ENCODE measurements around the gene GAS2L3. TPM values are rescaled to one million over a fixed set of nuclear protein-coding genes. Genes with fewer than 3 reads are reported as not detected.
"Not testable (repeated sequence)": the region's sequence is repeated elsewhere in the genome, so short reads cannot be mapped to it uniquely, and the experiment has no call there.

GAS2L3 gene
- total RNA-seq, 2 donors from 2014 or later, result 0.18 to 4.6 TPM

DNA sequence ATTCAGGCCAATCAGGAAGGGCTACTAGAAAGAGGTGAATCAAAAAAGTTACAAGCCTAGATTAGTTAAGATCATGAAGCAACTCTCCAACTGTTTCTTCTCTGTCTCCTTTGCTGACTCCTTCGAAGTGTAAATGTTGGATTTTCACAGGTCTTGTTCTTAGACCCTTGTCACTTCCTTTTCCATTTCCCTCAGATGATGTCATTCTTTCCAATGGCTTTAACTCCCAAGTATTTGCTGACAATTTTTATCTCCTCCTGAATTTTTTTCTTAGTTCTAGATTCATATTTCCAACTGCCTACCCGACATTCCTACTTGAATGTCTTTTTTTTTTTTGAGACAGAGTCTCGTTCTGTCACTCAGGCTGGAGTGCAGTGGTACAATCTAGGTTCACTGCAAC, 10.8 kb downstream of the GAS2L3 start:
- H3K4me1 ChIP-seq (replicated peaks), result no peaks in the 10 kb centered on the region
- H3K36me3 ChIP-seq, result no peaks in the 10 kb centered on the region
- H3K9me3 ChIP-seq, result no peaks in the 10 kb centered on the region
- TF ChIP-seq POLR2AphosphoS5 (IDR thresholded peaks at IDR 0.05) (no peak), POLR2A (IDR thresholded peaks at IDR 0.05) (no peak)
- TF ChIP-seq, protein P1, sequence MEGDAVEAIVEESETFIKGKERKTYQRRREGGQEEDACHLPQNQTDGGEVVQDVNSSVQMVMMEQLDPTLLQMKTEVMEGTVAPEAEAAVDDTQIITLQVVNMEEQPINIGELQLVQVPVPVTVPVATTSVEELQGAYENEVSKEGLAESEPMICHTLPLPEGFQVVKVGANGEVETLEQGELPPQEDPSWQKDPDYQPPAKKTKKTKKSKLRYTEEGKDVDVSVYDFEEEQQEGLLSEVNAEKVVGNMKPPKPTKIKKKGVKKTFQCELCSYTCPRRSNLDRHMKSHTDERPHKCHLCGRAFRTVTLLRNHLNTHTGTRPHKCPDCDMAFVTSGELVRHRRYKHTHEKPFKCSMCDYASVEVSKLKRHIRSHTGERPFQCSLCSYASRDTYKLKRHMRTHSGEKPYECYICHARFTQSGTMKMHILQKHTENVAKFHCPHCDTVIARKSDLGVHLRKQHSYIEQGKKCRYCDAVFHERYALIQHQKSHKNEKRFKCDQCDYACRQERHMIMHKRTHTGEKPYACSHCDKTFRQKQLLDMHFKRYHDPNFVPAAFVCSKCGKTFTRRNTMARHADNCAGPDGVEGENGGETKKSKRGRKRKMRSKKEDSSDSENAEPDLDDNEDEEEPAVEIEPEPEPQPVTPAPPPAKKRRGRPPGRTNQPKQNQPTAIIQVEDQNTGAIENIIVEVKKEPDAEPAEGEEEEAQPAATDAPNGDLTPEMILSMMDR (IDR thresholded peaks at IDR 0.05), result no peak
- H3K27me3 ChIP-seq (replicated peaks; ENCODE audit: insufficient read depth), result no peaks in the 10 kb centered on the region
- DNase-seq (ENCODE audit: low spot score), result no peak
- intact Hi-C loops (cut with DNase I), result no loop called here
- 88% methylated on average over 3 of the region's 3 CpGs for WGBS
- no peak overlapping the region for H3K27ac ChIP-seq
- H3K4me3 ChIP-seq, result no peak overlapping the region

DNA sequence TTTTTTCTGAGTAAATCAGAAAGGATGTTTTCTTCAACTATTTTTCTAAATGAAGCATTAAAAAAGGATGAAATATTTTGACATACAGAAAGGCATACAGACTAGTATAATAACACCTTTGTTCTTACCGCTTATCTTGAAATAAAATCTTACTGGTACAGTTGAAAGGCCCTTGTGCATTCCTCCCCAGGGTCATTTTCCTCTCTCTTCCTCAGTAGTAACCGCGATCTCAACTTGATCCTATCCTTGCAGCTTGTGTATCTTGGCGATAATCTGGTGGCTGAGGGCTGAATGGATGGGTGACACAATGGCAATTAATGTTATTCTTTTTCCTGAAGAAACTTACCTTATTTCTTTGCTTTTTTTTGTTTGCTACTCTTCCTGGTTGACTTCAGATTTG, 18.5 kb downstream of the GAS2L3 start:
- DNase-seq (ENCODE audit: low spot score), result no peak
- no peak overlapping the region for H3K27ac ChIP-seq
- WGBS, result 55% methylated on average over 4 of the region's 4 CpGs
- H3K4me3 ChIP-seq, result no peak overlapping the region
- no peaks in the 10 kb centered on the region for H3K4me1 ChIP-seq (replicated peaks)
- intact Hi-C loops (cut with DNase I), result no loop called here
- no peaks in the 10 kb centered on the region for H3K9me3 ChIP-seq
- TF ChIP-seq, protein P1 (IDR thresholded peaks at IDR 0.05), result no peak
- TF ChIP-seq POLR2AphosphoS5 (IDR thresholded peaks at IDR 0.05) (no peak), POLR2A (IDR thresholded peaks at IDR 0.05) (no peak)
- H3K27me3 ChIP-seq (replicated peaks; ENCODE audit: insufficient read depth), result peaks cover 2% of the 10 kb centered on the region
- no peaks in the 10 kb centered on the region for H3K36me3 ChIP-seq

DNA sequence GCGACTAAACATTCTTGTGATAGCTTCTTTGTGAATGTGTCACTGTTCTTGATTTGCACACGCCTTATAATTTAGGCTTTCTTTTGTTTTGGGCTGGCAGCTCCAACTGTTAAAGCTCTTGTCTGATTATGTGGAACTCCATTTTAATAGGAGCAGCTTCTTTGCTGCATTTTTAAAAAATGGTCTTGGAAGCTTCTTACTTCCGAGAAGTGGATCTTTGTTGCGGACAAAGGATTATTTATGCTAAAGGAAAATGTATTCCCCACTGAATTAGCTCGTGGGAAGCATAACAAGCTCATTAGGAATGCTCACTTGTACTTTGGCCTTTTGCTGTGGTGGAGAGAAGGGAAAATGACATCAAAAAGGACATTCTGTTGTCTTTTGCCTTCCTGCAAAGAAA, 20.0 kb downstream of the GAS2L3 start:
- intact Hi-C loops (cut with DNase I), result no loop called here
- H3K27ac ChIP-seq, result no peak overlapping the region
- H3K27me3 ChIP-seq (replicated peaks; ENCODE audit: insufficient read depth), result peaks cover 2% of the 10 kb centered on the region
- DNase-seq (ENCODE audit: low spot score), result no peak
- H3K4me1 ChIP-seq (replicated peaks), result no peaks in the 10 kb centered on the region
- H3K9me3 ChIP-seq, result no peaks in the 10 kb centered on the region
- no peak for TF ChIP-seq POLR2AphosphoS5 (IDR thresholded peaks at IDR 0.05)
- TF ChIP-seq POLR2A (IDR thresholded peaks at IDR 0.05), result no peak
- TF ChIP-seq, protein P1 (IDR thresholded peaks at IDR 0.05), result no peak
- no peak overlapping the region for H3K4me3 ChIP-seq
- no peaks in the 10 kb centered on the region for H3K36me3 ChIP-seq
- 32% methylated on average over 5 of the region's 5 CpGs for WGBS

DNA sequence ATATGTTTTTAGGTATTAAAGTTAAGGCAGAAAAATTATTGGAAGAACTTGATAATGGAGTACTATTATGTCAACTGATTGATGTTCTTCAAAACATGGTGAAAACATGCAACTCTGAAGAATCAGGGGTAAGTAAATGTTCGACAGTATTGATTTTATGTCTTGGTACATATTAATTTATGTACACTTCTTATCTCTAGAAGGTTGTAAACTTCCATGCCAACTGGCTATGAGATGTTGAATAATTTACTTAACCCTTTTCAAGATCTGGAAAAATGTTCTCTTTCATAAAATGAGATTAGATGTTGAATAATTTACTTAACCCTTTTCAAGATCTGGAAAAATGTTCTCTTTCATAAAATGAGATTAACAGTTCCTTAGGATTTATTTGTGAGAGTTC, 28.1 kb downstream of the GAS2L3 start:
- no peaks in the 10 kb centered on the region for H3K9me3 ChIP-seq
- 57% methylated on average over 1 of the region's 1 CpG for WGBS
- DNase-seq (ENCODE audit: low spot score), result no peak
- no peaks in the 10 kb centered on the region for H3K36me3 ChIP-seq
- H3K4me1 ChIP-seq (replicated peaks), result no peaks in the 10 kb centered on the region
- TF ChIP-seq, protein P1 (IDR thresholded peaks at IDR 0.05), result no peak
- TF ChIP-seq POLR2A (IDR thresholded peaks at IDR 0.05) (no peak), POLR2AphosphoS5 (IDR thresholded peaks at IDR 0.05) (no peak)
- intact Hi-C loops (cut with DNase I), result no loop called here
- no peak overlapping the region for H3K27ac ChIP-seq
- no peak overlapping the region for H3K4me3 ChIP-seq
- no peaks in the 10 kb centered on the region for H3K27me3 ChIP-seq (replicated peaks; ENCODE audit: insufficient read depth)

DNA sequence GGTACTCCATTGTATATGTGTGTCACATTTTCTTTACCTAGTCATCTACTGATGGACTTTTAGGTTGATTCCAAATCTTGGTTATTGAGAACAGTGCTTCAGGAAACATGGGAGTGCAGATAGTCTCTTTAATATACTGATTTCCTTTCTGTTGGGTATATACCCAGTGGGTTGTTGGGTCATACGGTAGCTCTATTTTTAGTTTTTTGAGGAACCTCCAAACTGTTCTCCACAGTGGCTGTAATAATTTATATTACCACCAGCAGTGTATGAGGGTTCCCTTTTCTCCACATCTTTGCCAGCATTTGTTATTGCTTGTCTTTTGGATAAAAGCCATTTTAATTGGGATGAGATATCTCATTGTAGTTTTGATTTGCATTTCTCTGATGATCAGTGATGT, 29.5 kb downstream of the GAS2L3 start:
- not testable (repeated sequence) for DNase-seq (ENCODE audit: low spot score)
- WGBS, result 71% methylated on average over 1 of the region's 1 CpG

More for the DNA sequence above, 29.5 kb downstream of the GAS2L3 start:
- H3K27ac ChIP-seq; H3K4me3 ChIP-seq; intact Hi-C loops (cut with DNase I); H3K9me3 ChIP-seq; H3K27me3 ChIP-seq (replicated peaks; ENCODE audit: insufficient read depth); H3K4me1 ChIP-seq (replicated peaks); H3K36me3 ChIP-seq: not testable (repeated sequence)

Measured in prostate gland (tissue), 2 donors.